HepG2 (cell line): ENCODE data around the gene MS4A3. TPM values are rescaled to one million over a fixed set of nuclear protein-coding genes. Genes with fewer than 3 reads are reported as not detected.

ENCODE experiments used
- BHLHE40 ChIP-seq: IDR thresholded peaks from 2 replicates; pipeline ENCODE4 v1.6.1; 2011; ENCODE audit warnings: low read length, improper control_type of control experiment
- CREM ChIP-seq, 2 experiments: sonication (generic) in 1 of 2; formaldehyde crosslinking in 1 of 2; IDR thresholded peaks; 2 replicates each; pipeline versions ENCODE4 v1.4.0 to v1.6.1; 2016 to 2020; ENCODE audit warnings: antibody characterized with exemption in 1 of 2, mild to moderate bottlenecking in 1 of 2, missing genetic modification reagents in 1 of 2
- PHF21A ChIP-seq: sonication (generic); formaldehyde crosslinking; IDR thresholded peaks from 2 replicates; pipeline ENCODE4 v1.5.0; 2020; ENCODE audit warnings: mild to moderate bottlenecking, missing genetic modification reagents
- RBM39 ChIP-seq: fragments of 200-400 bp; formaldehyde crosslinking; IDR thresholded peaks from one replicate; pipeline ENCODE4 v1.6.1; 2018; ENCODE audit warnings: antibody characterized with exemption, mild to moderate bottlenecking, low read depth, low read length; ENCODE audit not compliant: poor library complexity, severe bottlenecking
- TAF15 ChIP-seq: fragments of 200-400 bp; formaldehyde crosslinking; IDR thresholded peaks from one replicate; pipeline ENCODE4 v1.6.1; 2018; ENCODE audit warnings: mild to moderate bottlenecking, low read depth, low read length; ENCODE audit not compliant: poor library complexity, severe bottlenecking
- TBL1XR1 ChIP-seq: fragments of 150-350 bp; IDR thresholded peaks from 2 replicates; pipeline ENCODE4 v1.6.1; 2014; ENCODE audit warnings: borderline replicate concordance, low read length; ENCODE audit not compliant: partially characterized antibody
- ZNF646 ChIP-seq: sonication (generic); formaldehyde crosslinking; IDR thresholded peaks from 2 replicates; pipeline ENCODE4 v1.9.0; 2021; ENCODE audit warnings: mild to moderate bottlenecking, missing genetic modification reagents
- polyA plus RNA-seq, 8 experiments: library from polyadenylated mRNA; depleted of rRNA in 3 of 8; stranded (reverse) in 7 of 8; unstranded in 1 of 8; fragments of >200 nt; fragmentation: Illumina TruSeq in 4 of 8; extraction: Trizol in 4 of 8; gene quantifications; 2 replicates each; pipeline versions ENCODE4 v1.2.1 to v1.2.3, GENCODE V29; 2011 to 2016; ENCODE audit warnings: low read depth in 4 of 8, missing spikeins in 1 of 8, mixed read lengths in 1 of 8; ENCODE audit not compliant: insufficient read depth in 1 of 8
- total RNA-seq, 5 experiments: library from RNA; depleted of rRNA; stranded (reverse); fragments of >200 nt; fragmentation: Illumina TruSeq; extraction: Trizol; gene quantifications; 2 replicates each; pipeline ENCODE4 v1.2.3, GENCODE V29; 2016; ENCODE audit warnings: low read depth in 1 of 5

Gene MS4A3
- total and polyA plus RNA-seq, 2 of the 13 experiments (the other 11 are each of a cell fraction or from before 2014, with no cell fraction given): not detected

- TF ChIP-seq RBM39 (no peak), TBL1XR1 (no peak), BHLHE40 (no peak), PHF21A (CRISPR knock-in tag) (no peak), ZNF646 (CRISPR knock-in tag) (no peak), CREM (IDR thresholded peaks at IDR 0.05) (no peak), CREM (CRISPR knock-in tag; IDR thresholded peaks at IDR 0.05) (no peak), TAF15 (no peak)
- TF ChIP-seq, all 625 proteins: peak for 0
These were observed 7.6 kb downstream of the MS4A3 start (continued) for GRCh38 chr11:60064111-60064510.
